GM12873 (cell line): ENCODE measurements around the gene TMBIM1.

Source experiments
- TF ChIP-seq, protein P1 (sequence below): IDR thresholded peaks from 2 replicates; pipeline ENCODE4 v1.5.1; 2012; ENCODE audit warnings: low read depth, mild to moderate bottlenecking, moderate library complexity, low read length, control low read depth; ENCODE audit not compliant: insufficient read depth; ENCODE audit errors: missing control alignments

The TMBIM1 gene

DNA sequence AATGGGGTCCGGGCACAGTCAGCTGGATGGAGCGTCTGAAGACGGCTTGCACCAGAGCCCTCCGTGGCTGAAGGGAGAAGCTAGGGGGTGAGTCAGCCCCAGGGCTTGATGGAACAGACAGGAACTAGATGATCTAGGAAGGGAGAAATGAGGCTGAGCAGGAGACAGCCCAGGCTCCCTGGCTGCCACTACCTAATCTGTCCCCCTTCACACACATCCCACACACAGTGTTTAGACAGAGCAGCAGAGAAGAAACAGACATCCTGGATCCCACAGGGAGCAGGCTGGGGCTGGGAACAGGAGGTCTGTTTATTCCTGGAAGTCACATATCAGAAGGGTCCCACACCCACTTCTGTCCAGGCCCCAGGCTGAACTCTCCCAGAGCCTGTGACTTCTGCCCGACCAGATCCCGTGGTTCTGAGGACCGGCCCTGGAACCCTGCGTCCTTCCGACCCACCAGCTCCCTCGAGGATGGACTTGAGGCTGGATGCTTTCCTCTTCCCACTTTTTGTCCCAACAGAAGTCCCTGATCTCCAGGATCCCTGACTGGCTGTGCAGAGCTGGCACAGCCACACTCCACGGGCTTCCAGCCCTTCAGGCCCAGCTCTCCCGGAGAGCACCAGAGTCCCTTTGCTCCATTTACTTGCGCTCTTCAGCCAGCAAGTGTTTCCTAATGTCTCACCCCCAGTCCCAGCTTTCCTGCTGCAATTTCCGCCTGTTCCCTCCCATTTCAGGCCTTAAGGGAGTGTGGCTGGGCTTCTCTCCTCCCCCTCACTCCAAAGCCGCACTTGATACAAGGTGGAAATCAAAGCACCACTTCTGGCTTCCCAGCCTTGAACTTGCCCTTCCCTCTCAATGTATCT lies 33.0 kb downstream of the TMBIM1 start:
- TF ChIP-seq, protein P1, sequence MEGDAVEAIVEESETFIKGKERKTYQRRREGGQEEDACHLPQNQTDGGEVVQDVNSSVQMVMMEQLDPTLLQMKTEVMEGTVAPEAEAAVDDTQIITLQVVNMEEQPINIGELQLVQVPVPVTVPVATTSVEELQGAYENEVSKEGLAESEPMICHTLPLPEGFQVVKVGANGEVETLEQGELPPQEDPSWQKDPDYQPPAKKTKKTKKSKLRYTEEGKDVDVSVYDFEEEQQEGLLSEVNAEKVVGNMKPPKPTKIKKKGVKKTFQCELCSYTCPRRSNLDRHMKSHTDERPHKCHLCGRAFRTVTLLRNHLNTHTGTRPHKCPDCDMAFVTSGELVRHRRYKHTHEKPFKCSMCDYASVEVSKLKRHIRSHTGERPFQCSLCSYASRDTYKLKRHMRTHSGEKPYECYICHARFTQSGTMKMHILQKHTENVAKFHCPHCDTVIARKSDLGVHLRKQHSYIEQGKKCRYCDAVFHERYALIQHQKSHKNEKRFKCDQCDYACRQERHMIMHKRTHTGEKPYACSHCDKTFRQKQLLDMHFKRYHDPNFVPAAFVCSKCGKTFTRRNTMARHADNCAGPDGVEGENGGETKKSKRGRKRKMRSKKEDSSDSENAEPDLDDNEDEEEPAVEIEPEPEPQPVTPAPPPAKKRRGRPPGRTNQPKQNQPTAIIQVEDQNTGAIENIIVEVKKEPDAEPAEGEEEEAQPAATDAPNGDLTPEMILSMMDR: no peak

DNA sequence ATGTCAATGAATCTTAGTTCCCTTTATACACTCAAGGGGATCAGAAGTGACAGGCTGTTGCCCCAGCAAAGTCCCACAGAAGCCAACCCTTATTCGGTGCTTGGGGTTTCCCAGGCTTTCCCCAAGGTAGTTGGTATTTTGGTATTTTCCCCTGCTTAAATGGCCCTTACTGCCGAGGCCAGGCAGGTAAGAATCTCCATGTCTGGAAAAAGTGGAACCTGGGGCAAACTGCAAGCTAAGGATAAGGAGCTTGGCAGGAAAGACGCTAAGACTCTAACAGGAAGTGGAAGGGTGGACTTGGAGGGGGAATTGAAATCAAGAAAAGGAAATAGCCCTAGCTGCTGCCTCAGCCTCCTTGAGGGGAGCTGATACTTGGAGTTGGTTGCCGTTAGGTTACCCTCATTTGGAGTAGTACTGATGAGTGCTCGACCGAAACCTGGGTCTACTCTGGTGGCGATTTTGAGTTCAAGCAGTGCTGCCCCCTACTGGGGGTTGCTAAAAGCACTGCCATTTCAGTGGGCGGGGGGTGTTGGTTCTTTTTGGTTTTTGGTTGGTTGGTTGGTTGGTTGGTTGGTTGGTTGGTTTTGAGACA lies 34.8 kb downstream of the TMBIM1 start:
- TF ChIP-seq, protein P1: peak; percentile 85

DNA sequence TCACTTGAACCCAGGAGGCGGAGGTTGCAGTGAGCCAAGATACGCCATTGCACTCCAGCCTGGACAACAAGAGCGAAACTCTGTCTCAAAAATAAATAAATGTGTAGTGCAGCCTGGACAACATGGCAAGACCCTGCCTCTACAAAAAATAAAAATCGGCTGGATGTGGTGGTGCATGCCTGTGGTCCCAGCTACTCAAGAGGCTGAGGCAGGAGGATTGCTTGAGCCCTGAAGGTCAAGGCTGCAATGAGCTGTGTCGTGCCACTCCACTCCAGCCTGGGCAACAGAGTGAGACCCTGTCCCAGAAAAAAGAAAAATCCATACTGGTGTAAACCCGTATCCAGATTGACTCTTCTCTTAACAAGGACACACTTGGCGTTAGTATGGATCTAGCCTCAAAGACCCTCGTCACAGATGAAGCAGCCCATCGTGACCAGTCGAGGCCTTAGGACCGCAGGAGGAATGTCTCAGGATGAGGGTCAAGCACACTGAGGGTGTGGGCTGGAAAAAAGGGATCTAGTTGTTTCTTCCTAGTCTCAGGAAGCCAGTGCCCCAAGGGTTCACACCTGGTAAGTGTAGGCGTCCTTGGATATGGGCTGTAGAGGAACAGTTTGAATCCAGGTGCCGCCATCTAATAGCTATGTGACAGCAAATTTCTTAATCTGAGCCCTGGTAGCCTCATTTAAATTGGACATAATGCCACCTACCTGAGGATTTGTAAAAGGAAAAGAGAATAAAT lies 35.5 kb downstream of the TMBIM1 start:
- TF ChIP-seq, protein P1: no peak

DNA sequence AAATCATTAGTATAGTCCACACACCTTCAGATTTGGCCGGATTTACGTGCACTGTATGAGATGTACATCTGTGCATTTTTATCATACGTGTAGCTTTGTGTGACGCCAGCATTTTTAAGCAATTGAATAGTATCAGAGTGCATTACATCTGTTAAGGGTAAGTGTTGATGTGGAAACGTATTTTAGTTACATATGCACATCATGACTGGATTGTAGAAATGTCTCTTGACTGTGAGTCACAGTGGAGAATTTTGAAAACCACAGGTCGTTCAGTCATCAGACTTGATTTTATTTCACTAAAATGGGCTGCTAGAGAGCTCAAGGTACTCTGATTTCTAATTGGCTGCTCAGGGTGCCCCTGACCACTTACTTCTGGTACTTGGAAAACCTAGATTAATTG lies 36.9 kb downstream of the TMBIM1 start:
- TF ChIP-seq, protein P1: no peak

DNA sequence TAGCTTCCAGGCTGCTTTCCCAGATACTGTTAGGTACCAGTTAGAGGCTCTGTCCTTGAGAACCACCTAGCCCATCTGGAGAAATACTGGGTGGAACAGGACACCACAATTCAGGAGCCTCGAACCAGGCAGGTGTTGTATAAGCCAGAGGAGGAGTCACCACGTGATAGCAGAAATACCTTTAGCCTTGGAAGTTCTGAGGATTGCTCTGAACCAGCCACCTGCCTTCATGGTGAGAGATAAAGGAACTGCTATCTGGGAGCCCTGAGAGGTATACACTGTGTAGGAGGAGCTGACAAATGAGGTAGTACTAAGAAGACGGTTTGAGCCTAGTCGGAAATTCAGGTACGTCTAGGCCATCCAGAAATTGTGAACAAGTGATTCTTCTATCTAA lies 39.1 kb downstream of the TMBIM1 start:
- TF ChIP-seq, protein P1: no peak

DNA sequence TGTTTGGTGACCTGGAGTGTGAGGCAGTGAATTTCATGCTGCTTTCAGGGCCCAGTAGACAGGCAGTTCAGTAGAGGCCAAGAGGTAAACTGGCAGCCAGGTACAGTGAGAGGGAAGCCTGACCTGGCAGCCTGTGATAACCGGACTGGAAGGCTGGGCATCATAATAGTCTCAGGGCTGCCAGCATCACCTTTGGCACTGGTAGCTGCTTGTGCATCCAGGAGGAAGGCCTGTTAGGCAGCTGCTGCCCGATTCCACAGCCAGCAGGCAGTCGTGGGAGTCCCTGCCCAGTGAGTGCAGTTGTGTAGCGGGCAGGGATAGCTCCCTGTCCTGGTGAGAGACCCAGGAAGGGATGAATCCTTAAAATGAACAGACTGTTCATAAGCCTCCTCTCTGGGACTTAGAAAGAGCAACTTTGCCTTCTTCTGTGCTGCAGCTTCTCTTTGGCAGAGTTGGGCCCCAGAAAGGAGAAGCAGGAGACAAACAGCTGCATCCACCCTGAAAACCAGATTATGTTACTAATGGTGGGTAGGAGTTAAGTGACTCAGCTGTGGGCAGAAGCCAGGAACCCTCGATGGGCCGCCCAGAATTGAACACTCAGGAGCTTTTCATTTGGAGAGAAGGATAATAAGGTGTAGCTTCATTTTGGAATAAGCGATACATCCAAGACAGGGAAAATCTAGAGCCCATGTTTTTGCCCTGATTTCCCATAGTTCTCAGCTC lies 39.6 kb downstream of the TMBIM1 start:
- TF ChIP-seq, protein P1: no peak
